PC-9 (cell line): Measurements from ENCODE around the gene DFFB. TPM values are rescaled to one million over a fixed set of nuclear protein-coding genes. Genes with fewer than 3 reads are reported as not detected.

Source experiments
- BruUV-seq: library from RNA; stranded (reverse); fragments of 400-500 nt; replicated peaks from 2 replicates; lab custom pipeline; 2021; lab: Mats Ljungman, UMichigan
- CTCF ChIA-PET: fragments of 300-600 bp; sonication (Branson Sonifier 250); formaldehyde crosslinking; loops from one replicate; lab custom pipeline; 2022; ENCODE audit warnings: antibody characterized with exemption; lab: Charles Lee
- POLR2A ChIA-PET: fragments of 300-600 bp; sonication (Branson Sonifier 250); formaldehyde crosslinking; loops from one replicate; lab custom pipeline; 2022; ENCODE audit warnings: antibody characterized with exemption; ENCODE audit not compliant: unreplicated experiment; lab: Charles Lee
- DNase-seq, 2 experiments: peaks; one replicate each; pipeline versions ENCODE4 v3.0.0 to v3.0.0-alpha.2; 2015 to 2022; ENCODE audit warnings: mixed read lengths in 1 of 2
- H2AFZ ChIP-seq: fragments of 200-600 bp; sonication (generic); 2 replicates; pipeline ENCODE4 v1.8.1; 2017; ENCODE audit warnings: antibody characterized with exemption
- H3F3A ChIP-seq: fragments of 200-600 bp; sonication (generic); 2 replicates; pipeline ENCODE4 v1.8.1; 2017; ENCODE audit warnings: antibody characterized with exemption, mild to moderate bottlenecking, low read depth; ENCODE audit not compliant: insufficient read depth
- H3K27ac ChIP-seq: fragments of 200-600 bp; sonication (generic); 2 replicates; pipeline ENCODE4 v1.6.1; 2016; ENCODE audit warnings: mixed run types
- H3K27me3 ChIP-seq: fragments of 200-600 bp; sonication (generic); 2 replicates; pipeline ENCODE4 v1.6.1; 2016; ENCODE audit warnings: low read depth, mixed run types; ENCODE audit not compliant: insufficient read depth
- H3K36me3 ChIP-seq: fragments of 200-600 bp; sonication (generic); 2 replicates; pipeline ENCODE4 v1.6.1; 2016; ENCODE audit warnings: low read depth, mixed run types
- H3K4me1 ChIP-seq: fragments of 200-600 bp; sonication (generic); replicated peaks from 2 replicates; pipeline ENCODE4 v1.6.1; 2016; ENCODE audit warnings: mixed run types; ENCODE audit not compliant: insufficient read depth
- H3K4me2 ChIP-seq: fragments of 200-600 bp; sonication (generic); 2 replicates; pipeline ENCODE4 v1.6.1; 2017; ENCODE audit warnings: mixed run types
- H3K4me3 ChIP-seq: fragments of 200-600 bp; sonication (generic); 2 replicates; pipeline ENCODE4 v1.6.1; 2016; ENCODE audit warnings: mixed run types
- H3K79me2 ChIP-seq: fragments of 200-600 bp; sonication (generic); 2 replicates; pipeline ENCODE4 v1.6.1; 2017; ENCODE audit warnings: low read depth, mixed run types
- H3K9me2 ChIP-seq: fragments of 200-600 bp; sonication (generic); 2 replicates; pipeline ENCODE4 v1.8.1; 2017; ENCODE audit warnings: mild to moderate bottlenecking; ENCODE audit not compliant: insufficient read depth
- H3K9me3 ChIP-seq: fragments of 200-600 bp; sonication (generic); 2 replicates; pipeline ENCODE4 v1.8.1; 2016; ENCODE audit warnings: low read depth; ENCODE audit not compliant: insufficient read depth
- H4K20me1 ChIP-seq: fragments of 200-600 bp; sonication (generic); 2 replicates; pipeline ENCODE4 v1.8.1; 2017; ENCODE audit not compliant: insufficient read depth
- EZH2 ChIP-seq: fragments of 200-600 bp; sonication (generic); IDR thresholded peaks from 2 replicates; pipeline ENCODE4 v1.8.0; 2017; ENCODE audit warnings: antibody characterized with exemption, low read depth
- intact Hi-C: fragments of 100-400 bp; cut with micrococcal nuclease; formaldehyde crosslinking; loops from one replicate; pipeline ENCODE4 v1.10.0; 2022; ENCODE audit not compliant: unreplicated experiment
- total RNA-seq: library from RNA; stranded (reverse); gene quantifications from 2 replicates; pipeline ENCODE4 v1.2.3, GENCODE V29; 2021
- TF ChIP-seq, protein P1 (sequence below): fragments of 200-600 bp; sonication (generic); conservative IDR thresholded peaks from 2 replicates; pipeline ENCODE4 v1.6.1; 2017; ENCODE audit warnings: mixed run types, antibody characterized with exemption, mild to moderate bottlenecking, moderate library complexity

The DFFB gene
- total RNA-seq, 1 experiment from 2014 or later, result 4.7 TPM

DNA sequence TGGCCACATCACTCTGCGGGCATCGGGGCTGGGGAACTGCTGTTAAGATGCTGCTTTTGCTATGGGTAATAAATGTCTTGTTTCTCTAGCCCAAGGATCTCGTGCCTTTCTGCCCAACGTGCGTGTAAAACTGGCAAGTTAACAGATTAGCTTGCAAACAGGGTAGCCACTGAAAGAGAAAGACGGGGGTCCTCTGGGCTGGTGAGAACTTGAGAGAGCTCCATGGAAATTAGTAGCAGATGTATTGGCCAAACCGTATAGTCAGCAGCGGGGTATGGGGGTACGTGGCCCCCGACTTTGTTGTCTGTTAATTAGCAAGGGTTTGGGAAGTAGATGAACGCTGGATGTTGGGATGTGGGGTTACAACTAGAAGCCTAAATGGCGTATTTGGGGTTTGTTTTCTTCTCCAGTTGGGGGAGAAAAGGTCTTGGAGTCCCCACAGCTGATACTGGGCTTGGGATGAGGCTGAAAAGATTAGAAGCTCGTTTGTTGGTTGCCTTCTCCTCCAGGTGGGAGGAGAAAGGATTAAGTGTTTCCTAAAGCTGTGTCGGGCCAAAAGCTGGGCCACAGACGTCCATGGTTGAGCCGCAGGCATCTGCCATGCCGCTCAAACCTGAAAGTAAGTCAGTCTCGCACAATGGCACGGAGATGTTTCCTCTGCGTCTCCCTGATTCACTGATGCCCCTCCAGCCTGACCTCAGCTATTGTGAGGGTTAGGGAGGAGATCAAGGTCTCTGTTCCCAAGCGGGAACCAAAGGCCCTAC lies 75.1 kb downstream of the DFFB start:
- DNase-seq, result no peak
- Histone ChIP-seq H3K4me1 (no peaks in the 10 kb centered on the region), H3K27me3 (peaks cover 66% of the 10 kb centered on the region), H3K4me3 (no peak overlapping the region), H3K36me3 (no peaks in the 10 kb centered on the region), H3K79me2 (no peaks in the 10 kb centered on the region), H3K4me2 (no peak overlapping the region), H3K9me3 (peaks cover 5% of the 10 kb centered on the region), H3F3A (peaks cover 10% of the 10 kb centered on the region; the same call in 1 of the 2 replicates), H3K27ac (no peak overlapping the region), H3K9me2 (no peaks in the 10 kb centered on the region), H2AFZ (no peak overlapping the region), H4K20me1 (no peaks in the 10 kb centered on the region)
- TF ChIP-seq, protein P1, sequence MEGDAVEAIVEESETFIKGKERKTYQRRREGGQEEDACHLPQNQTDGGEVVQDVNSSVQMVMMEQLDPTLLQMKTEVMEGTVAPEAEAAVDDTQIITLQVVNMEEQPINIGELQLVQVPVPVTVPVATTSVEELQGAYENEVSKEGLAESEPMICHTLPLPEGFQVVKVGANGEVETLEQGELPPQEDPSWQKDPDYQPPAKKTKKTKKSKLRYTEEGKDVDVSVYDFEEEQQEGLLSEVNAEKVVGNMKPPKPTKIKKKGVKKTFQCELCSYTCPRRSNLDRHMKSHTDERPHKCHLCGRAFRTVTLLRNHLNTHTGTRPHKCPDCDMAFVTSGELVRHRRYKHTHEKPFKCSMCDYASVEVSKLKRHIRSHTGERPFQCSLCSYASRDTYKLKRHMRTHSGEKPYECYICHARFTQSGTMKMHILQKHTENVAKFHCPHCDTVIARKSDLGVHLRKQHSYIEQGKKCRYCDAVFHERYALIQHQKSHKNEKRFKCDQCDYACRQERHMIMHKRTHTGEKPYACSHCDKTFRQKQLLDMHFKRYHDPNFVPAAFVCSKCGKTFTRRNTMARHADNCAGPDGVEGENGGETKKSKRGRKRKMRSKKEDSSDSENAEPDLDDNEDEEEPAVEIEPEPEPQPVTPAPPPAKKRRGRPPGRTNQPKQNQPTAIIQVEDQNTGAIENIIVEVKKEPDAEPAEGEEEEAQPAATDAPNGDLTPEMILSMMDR, result no peak
- TF ChIP-seq EZH2, result 0 out of 2 replicates have a peak, but pooled peaks have one; percentile 40
- no TSS peak for BruUV-seq
- CTCF ChIA-PET, result no interaction called here
- POLR2A ChIA-PET, result no interaction called here
- intact Hi-C loops, result no loop called here

Other genes with a start within 250 kb of the DFFB start
- gene MEGF6, start 246.0 kb upstream of the DFFB start, total RNA-seq, result 65.3 and 77.6 TPM in 2 replicates
- gene TPRG1L, start 232.5 kb upstream of the DFFB start, total RNA-seq, result 41.4 and 44.9 TPM in 2 replicates
- gene WRAP73, start 207.4 kb upstream of the DFFB start, total RNA-seq, result 23.8 and 25.5 TPM in 2 replicates
- gene TP73, start 205.0 kb upstream of the DFFB start, total RNA-seq, result 6.2 and 6.9 TPM in 2 replicates
- not detected in 2 replicates for gene CCDC27, start 105.0 kb upstream of the DFFB start, total RNA-seq
- 5.9 and 13.2 TPM in 2 replicates for gene SMIM1, start 84.7 kb upstream of the DFFB start, total RNA-seq
- gene LRRC47, start 61.0 kb upstream of the DFFB start, total RNA-seq, result 34.2 and 35.5 TPM in 2 replicates
- 47.7 and 57.7 TPM in 2 replicates for gene CEP104, start 265 bp upstream of the DFFB start, total RNA-seq
- gene C1orf174, start 42.8 kb downstream of the DFFB start, total RNA-seq, result 22.1 and 26.2 TPM in 2 replicates